C4-2B (cell line): ENCODE measurements around the gene B4GALNT3.

Source experiments
- H3K27ac ChIP-seq: fragments of 450-650 bp; 2 replicates; pipeline ENCODE4 v1.5.1; 2017
- ZFX ChIP-seq: fragments of 450-650 bp; IDR thresholded peaks from 2 replicates; pipeline ENCODE4 v1.6.1; 2017
- TF ChIP-seq, protein P1 (sequence below): fragments of 450-650 bp; conservative IDR thresholded peaks from 2 replicates; pipeline ENCODE4 v1.5.1; 2017; ENCODE audit warnings: mild to moderate bottlenecking

Gene B4GALNT3

DNA sequence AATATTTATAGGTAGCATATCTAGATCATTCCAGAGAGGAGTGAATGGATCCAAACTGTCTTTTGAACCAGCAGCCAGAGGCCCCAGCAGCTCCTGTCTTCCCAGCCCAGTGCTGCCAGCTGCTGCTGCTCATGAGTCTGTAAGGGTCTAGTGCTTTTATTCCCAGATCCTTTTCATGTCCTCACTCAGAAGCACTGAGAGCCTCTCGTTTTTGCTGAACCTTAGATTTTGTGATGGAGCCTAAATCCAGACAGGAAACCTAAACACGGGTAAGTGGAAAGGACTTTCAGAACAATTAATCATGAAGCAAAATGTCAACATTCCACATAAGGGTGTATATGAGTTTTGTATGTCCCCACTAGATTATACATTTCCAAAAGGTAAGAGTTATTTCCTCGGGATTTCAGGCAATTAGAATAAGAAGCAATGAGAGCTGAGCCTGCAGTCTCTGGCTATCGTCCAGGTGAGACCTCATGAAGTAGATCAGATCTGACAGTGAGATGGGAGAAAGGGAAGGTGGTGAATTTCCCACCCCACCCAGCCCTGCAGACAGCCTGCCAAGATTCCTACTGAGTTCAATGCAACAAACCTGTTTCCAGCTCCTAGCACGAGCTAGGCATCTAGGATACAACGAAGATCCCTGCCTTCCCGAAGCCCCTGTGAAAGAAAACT is 119.1 kb downstream of the B4GALNT3 start:
- TF ChIP-seq, protein P1, sequence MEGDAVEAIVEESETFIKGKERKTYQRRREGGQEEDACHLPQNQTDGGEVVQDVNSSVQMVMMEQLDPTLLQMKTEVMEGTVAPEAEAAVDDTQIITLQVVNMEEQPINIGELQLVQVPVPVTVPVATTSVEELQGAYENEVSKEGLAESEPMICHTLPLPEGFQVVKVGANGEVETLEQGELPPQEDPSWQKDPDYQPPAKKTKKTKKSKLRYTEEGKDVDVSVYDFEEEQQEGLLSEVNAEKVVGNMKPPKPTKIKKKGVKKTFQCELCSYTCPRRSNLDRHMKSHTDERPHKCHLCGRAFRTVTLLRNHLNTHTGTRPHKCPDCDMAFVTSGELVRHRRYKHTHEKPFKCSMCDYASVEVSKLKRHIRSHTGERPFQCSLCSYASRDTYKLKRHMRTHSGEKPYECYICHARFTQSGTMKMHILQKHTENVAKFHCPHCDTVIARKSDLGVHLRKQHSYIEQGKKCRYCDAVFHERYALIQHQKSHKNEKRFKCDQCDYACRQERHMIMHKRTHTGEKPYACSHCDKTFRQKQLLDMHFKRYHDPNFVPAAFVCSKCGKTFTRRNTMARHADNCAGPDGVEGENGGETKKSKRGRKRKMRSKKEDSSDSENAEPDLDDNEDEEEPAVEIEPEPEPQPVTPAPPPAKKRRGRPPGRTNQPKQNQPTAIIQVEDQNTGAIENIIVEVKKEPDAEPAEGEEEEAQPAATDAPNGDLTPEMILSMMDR: no peak
- TF ChIP-seq ZFX: no peak
- no peak overlapping the region for H3K27ac ChIP-seq

- H3K27ac ChIP-seq: no peak overlapping the region
These were observed 119.8 kb downstream of the B4GALNT3 start for GRCh38 chr12:579420-580110.

DNA sequence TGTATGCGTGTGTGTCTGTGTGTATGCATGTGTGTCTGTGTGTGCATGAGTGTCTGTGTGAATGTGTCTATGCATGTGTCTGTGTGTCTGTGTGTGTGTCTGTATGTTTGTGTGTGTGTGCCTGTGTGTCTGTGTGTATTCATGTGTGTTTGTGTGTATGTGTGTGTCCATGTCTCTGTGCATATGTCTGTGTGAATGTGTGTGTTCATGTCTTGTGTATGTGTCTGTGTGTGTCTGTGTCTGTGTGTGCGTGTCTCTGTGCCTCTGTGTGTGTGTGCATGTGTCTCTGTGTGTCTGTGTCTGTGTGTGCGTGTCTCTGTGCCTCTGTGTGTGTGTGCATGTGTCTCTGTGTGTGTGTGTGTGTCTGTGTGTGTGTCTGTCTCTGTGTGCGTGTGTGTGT is 121.1 kb downstream of the B4GALNT3 start:
- no peak overlapping the region for H3K27ac ChIP-seq
- TF ChIP-seq, protein P1: no peak
- no peak for TF ChIP-seq ZFX

More at GRCh38 chr12:579420-580110, 119.8 kb downstream of the B4GALNT3 start:
- no peak for TF ChIP-seq ZFX
- TF ChIP-seq, protein P1: no peak

DNA sequence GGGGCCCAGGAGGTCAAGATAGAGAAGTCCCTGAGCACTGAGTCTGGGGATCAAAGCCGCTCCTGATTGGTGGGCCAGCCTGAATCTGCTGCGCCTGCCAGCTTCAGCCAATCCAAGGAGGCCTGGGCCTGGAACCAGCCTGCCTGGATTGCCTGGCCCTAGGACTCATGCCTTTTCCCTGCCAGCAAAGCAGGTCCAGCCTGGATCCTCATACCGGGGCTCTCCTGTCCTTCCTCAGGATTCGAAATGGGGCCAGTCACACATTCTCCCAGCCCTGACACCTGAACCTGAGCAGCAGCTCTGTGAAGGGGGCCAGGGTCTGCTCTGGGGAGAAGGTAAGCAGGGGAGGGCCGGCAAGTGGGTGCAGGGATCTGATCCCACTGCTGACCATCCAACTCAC is 121.6 kb downstream of the B4GALNT3 start:
- TF ChIP-seq ZFX: no peak
- TF ChIP-seq, protein P1: no peak
- no peak overlapping the region for H3K27ac ChIP-seq

- H3K27ac ChIP-seq: no peak overlapping the region
- TF ChIP-seq, protein P1: no peak
- no peak for TF ChIP-seq ZFX
These were observed 122.0 kb downstream of the B4GALNT3 start for GRCh38 chr12:581746-582145.

DNA sequence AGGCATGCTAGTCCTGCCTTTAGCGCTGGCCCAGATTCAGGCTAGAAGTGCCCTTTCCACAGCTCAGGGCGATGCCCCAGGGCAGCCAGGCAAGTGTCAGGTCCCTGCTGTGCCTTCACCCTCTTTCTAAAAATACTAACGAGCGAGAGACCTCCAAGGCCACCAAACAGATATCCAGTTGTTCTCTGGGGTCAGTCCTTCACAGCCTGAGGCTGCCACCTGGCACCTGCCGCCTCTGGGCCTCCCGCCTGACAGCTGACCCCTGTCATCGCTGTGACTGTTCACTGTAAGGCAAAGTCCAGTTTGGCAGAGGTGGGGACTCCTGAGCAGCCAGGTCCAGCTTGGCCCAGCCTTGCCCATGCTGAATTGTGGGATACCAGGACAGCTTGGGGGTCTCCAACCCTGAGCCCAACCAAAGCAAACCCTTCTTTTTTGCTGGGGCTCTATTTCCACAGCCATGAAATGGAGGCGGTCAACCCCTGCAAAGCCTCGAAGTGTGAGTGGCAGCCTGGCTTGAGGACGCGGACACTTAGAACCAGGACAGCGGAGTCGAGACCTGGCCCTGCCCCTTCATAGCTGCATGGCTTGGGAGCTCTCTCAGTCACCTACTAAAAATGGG is 123.6 kb downstream of the B4GALNT3 start:
- TF ChIP-seq, protein P1: no peak
- TF ChIP-seq ZFX: no peak
- H3K27ac ChIP-seq: no peak overlapping the region
